ENCODE results near the gene CAPN13. TPM values are rescaled to one million over a fixed set of nuclear protein-coding genes. Genes with fewer than 3 reads are reported as not detected.
"Not testable (repeated sequence)": the region's sequence is repeated elsewhere in the genome, so short reads cannot be mapped to it uniquely, and the experiment has no call there.

Gene CAPN13
- polyA plus RNA-seq, 4 donors = 0.99 to 3.0 (median 2.0) TPM

DNA sequence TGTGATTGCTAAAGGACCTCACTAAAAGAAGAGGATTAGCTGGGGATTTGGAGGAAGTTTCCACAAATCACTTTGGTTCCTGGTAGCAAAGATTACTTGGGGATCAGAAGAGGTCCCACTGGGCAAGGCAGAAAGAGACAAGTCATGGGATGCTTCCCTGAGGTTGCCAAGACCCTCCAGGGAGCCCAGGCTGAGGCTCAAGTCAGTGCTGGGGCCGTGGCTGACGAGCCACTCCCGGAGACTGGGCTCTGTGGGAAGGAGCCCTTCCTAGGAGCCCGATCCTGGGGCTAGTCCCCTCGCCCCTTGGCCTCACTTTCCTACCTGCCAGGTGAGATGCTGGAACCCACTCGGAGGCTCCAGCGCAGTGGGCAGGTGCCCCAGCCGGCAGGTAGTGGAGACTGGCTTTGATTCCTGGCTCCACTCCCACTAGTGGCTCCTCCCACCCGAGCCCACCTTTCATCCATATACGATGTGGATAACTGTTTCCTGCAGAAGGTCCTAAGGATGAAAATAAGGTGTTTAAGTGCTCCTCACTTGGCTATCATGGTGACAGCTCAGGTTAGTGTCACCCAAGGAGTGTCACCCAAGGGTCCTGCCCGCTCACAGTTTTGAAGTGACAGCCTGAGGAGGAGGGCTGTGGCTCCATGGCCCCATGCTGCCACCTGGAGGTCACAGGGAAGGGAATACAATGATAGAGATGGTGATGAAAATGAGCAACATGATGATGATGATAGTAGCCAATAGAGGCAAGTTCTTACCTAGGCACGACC lies 100.5 kb downstream of the CAPN13 start:
- DNase-seq (ENCODE audit: low read depth in 4 of 4, low spot score in 2 of 4) = peak in 1 of 4 donors; percentile 49

DNA sequence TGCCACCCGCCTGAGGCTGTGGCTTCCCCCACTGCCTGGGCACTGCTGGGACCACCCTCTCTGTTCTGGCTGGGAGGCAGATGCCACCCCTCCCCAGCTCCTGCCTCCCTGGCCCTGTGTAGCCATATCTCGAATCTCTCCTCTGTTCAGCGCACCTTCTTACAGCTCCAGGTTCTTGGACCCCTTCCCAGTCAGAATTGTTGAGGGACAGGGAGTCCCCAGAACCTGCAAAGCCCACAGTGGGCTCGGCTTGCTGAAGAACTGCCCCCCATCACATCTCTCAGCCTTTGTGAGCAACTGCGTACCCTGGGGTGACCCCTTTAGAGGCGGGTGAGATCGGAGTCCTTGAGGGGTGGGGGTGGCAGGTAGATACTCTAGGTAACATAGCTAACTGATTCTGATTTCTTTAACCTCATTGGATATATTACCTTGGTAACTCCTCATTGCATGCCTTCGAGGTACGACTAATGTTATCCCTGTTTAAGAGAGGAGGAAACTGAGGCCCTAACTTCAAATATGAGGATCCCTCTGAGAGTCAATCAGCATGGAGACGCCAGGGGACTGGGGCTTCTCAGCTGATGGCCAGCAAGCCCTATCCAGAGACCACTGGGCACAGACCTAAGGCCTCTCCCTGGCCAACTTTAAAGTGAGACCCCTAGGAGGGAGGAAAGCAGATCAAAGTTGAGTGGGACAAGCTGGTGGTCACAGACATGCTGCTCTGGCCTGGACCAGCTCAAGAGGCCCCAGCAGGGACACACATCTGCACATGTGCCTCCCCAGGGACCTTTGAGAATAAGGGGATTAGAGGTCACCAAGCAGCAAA lies 101.3 kb downstream of the CAPN13 start:
- DNase-seq (ENCODE audit: low read depth in 4 of 4, low spot score in 2 of 4) = no peak

DNA sequence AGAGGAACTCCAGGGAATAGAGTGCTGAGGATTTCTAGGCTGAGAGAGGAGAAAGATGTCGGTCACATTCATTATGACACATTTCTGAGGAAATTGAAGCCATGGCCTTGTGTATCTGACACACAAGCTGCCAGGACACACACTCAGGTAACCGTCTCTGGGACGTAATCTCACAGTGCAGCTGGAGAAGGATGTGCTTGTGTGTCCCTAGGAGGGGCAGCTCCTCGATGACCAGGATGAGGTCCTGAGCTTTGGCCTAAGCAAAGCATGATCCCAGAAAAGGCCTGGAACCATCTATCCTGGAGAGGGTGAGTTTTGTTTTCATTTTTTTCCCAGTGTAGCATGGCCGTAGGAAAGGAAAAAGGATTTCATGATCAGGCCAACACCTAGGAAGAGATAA lies 102.2 kb downstream of the CAPN13 start:
- no peak for DNase-seq (ENCODE audit: low read depth in 4 of 4, low spot score in 2 of 4)

DNA sequence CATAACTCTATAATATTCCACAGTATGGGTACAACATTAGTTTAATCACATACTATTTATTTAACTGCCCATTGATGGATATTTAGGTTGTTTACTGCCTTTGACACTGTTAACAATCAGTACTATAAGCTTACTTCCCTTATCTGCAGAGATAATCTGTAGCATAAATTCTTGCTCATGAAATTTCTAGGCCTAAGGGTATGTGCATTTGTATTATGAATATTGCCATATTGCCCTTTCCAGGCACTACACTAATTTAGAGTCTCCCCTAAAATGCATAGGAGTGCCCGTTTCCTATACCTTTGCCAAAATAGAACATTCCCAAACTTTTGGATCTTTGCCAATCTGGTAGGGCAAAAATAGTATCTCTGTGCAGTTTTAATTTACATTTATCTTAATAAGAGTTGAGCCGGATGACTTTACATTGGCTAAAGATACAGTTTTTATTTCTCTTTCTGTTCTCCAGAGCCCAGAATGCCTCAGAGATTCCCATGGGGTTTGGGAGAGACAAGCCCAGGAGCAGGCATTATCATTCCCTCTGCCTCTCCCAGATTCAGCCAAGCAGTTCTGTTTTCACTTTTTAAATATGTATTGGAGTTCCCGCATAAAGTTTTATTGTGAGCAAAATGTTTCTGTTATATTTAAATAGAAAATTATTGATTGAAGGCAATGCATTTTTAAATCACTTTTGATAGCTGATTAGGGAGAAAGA lies 102.8 kb downstream of the CAPN13 start:
- DNase-seq (ENCODE audit: low read depth in 4 of 4, low spot score in 2 of 4) = no peak

DNA sequence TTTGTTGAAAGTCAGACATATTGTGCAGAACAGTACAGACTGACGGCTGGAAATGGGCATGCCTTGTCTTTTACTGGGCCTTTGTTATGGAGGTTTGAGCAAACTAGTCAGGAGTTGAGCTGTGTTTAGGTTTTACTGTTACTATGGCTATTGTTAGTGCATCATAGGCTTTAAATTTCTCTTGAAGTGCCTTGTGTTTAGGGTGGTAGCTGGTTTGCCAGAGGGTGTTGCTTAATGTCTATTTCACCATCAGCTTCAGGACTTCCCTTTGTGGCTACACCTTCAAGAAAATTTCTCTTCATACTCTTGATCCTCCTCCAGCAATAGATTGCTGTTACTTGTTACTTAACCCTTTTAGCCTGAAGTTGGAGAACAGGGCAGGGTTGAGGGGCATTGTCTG lies 104.6 kb downstream of the CAPN13 start:
- no peak for DNase-seq (ENCODE audit: low read depth in 4 of 4, low spot score in 2 of 4)

DNA sequence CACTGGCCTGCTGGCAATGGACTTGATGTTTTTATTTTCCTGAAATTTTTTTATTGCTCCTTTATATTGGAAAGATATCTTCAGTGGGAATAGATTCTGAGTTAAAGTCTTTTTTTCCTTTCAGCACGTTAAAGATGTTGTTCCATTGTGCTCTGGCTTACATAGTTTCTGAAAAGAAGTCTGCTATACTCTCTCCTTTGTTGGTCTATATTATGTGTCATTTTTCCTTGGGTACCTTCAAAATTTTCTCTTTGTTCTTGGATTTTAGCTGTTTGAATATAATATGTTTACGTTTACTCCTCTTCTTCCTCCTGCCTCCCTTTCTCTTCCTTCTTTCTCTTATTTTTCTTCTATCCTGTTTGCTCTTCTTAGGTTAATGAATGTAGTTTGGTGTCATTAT lies 105.5 kb downstream of the CAPN13 start:
- no peak for DNase-seq (ENCODE audit: low read depth in 4 of 4, low spot score in 2 of 4)

DNA sequence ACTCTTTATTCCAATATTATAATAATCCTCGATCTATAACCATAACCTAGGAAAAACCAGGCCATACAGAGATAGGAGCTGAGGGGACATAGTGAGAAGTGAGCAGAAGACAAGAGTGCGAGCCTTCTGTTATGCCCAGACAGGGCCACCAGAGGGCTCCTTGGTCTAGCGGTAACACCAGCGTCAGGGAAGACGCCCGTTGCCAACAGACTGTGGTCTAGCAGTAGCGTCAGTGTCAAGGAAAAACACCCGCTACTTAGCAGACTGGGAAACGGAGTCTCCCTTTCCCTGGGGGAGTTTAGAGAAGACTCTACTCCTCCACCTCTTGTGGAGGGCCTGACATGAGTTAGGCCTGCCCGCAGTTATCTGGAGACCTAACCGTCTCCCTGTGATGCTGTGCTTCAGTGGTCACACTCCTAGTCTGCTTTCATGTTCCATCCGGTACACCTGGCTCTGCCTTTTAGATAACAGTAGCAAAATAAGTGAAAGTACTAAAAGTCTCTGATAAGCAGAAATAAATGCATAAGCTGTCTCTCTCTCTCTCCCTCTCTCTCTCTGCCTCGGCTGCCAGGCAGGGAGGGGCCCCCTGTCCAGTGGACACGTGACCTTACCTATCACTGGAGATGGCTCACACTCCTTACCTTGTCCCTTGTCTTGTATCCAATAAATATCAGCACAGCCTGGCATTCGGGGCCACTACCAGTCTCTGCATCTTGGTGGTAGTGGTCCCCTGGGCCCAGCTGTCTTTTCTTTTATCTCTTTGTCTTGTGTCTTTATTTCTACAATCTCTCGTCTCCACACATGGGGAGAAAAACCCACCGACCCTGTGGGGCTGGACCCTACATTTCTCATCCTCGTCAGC lies 109.8 kb downstream of the CAPN13 start:
- DNase-seq (ENCODE audit: low read depth in 4 of 4, low spot score in 2 of 4) = not testable (repeated sequence)

DNA sequence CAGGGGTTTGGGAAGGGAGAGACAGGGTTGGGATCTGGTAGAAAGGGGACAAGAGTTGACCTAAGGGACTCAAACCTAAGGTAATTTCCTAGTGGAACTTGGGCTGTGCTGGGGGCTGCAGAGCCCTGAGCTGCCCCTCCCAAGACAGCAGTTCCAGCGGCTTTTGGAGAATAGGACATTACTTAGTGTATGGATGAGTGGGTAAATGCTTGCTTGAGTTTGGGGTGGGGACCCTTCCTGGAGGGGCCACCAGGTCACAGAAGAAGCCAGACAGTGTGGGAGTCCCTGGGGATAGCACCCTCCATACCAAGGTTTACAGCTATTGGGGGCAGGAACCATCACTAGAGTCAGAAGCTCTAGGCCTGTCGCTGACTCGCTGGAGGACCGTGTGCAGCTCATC lies 111.5 kb downstream of the CAPN13 start:
- no peak for DNase-seq (ENCODE audit: low read depth in 4 of 4, low spot score in 2 of 4)

DNA sequence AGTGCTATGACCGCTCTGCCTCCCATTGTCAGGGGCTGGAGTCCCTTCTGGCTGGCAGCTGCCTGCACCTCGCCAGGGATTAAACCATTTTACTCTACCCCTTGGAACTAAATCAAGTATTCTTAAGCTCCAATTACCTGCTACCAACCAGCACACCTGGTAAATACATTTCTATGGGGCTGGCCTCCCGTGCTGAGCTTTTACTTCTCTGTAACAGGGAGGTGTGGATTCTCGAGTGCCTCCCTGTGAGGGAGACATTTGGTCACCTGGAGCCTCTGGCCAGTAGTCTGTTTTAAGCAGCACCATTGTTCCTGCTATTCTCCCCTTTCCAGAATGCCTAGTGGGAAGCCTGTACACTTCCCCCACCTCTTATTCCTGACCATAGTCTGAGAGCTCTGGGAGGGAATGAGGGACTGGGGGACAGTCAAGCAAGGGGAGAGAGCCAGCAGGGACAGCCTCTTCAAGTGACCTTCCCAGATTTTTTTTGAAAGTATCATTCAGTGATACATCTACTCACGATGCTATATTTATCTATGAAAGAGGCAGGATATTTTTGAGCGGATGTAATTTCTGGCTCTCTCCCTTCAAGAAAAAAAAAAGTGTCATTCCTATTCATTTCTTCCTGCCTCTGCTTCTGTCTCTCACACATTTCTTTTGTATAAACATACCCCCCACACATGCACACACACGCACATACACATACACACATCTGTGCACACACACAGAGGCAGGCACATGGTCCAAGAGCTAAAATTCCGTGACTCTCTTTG lies 112.8 kb downstream of the CAPN13 start:
- no peak for DNase-seq (ENCODE audit: low read depth in 4 of 4, low spot score in 2 of 4)

DNA sequence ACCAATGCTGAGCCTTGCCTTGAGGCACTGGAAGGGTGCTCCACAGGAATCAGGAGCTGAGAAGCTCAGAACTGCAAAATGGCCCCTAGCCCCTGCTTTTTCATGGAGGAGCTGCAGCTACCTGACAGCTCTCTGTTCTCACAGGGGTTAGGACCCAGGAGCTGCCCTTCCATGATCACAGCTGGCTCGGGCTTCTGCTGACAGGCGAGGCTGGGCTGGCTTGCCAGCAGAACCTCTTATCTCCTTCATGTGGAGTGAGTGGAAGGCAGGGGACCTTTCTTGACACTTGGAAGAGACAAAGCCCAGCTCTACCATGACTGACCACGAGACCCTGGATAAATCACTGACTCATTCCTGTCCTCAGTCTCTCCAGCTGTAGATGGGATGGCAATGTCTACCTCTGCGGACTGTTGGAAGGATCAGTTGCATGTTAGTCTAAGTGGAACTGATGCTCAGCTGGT lies 113.4 kb downstream of the CAPN13 start:
- no peak for DNase-seq (ENCODE audit: low read depth in 4 of 4, low spot score in 2 of 4)

DNA sequence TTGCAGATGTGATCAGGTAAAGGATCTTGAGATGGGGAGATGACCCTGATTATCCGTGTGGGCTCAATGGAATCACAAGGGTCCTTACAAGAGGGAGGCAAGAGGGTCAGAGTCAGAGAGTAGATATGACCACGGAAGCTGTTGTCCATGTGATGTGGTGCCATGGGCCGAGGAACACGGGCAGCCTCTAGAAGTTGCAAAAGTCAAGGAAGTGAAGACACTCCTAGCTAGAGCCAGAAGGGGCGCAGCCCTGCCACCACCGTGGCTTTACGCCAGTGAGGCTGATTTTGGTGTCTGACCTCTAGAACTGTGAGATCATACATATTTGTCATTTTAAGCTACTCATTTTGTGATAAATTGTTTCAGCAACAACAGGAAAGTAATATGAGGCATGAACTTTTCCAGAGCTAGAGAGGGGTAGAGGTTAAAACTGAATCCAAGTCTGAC lies 114.4 kb downstream of the CAPN13 start:
- no peak for DNase-seq (ENCODE audit: low read depth in 4 of 4, low spot score in 2 of 4)

DNA sequence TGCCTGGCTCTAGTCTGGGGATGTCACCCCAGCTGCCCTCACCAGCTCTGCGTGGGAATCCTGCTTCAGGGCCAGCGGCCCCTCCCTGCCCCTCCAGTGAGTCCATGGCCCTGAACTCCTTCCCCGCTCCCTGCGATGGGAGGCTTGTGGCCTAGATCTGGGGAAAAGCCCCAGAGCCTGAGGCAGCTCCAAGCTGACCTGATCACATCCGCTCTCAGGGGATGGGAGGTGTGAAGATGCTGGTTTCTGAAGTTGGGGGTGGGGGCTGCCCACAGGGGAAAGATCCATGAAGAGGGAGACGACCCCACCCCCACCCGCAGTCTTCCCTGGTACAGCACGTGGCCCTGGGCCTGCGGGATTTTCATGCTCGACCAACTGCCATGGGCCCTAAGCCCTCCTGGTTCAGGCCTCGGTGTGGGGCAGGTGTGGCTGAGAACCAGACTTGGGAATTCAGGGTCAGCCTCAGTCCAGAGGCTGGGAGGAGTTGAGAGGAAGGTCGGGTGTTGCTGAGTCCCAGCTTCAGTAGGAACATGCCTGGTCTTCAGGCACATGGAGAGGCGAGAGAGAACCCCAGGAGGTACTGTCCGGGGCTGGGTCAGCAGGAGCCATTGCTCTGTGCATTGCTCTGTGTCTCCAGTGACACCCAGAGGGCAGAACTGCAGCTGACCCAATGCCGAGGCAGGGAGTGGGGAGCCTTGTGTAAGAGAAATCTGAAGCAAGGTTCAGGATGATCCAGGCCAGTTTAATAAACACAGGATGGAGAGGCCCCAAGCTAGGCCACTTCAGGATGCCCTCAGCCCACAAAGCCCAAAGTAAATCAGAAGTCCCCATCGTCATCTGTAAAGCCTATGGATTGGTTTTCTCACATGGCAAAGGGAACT lies 115.1 kb downstream of the CAPN13 start:
- no peak for DNase-seq (ENCODE audit: low read depth in 4 of 4, low spot score in 2 of 4)

DNA sequence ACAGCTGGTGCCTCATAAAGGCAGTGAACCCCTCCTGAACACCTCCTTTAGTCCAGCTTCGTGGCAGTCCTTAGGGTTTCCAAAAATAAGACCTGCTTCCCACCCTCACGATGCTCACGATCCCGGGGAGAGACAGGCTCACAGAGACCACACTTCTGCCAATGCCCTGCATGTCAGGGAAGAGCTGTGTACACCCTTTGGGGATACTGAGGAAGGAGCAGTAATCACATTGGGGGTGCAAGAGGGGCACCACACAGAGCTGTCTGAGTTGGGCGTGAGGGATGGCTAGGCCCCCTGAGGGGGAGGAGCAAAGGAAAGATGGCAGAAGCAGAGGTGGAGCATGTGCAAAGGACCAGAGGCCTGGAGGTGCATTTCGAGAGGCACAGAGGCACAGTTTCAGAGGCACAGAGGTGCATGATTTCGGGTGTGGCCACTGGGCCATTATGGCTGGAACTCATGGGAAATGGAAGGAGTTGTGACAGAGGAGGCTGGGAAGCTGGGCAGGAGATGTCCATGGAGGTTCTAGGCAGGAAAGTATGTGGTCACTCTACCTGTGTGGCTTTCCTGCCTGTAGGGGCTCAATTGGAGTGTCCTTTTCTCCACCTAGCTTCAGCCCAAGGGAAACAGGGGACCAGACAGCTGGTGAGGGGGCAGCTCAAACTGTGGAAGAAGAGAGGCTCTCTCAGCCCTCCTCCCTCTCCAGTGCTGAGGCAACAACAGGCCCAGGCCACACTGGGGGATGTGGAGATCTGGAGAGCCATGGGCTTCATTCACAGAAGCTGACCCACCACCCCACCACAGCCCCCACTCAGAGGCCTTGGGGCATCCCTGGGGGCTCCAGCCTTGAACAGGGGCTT lies 115.9 kb downstream of the CAPN13 start:
- no peak for DNase-seq (ENCODE audit: low read depth in 4 of 4, low spot score in 2 of 4)

DNA sequence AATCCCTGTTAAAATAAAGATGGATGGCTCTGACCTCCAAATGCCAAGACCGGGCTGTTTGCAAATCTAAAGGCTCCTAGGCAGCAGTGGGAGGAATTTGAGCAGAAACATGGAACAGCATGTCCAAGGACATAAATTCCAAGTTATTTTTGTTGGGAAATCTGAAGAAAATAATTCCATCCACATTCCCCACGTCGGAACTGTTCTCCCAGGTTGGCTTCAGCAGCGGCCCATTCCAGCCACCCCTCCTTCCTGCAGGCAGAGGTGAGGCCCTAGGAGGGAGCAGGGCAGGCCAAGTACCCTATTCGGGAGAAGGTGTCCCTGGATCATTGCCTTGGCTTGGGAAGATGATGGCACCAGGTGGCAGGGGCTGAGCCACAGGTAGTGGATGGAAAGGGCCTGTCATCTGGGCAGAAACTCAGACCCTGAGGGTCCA lies 117.1 kb downstream of the CAPN13 start:
- DNase-seq (ENCODE audit: low read depth in 4 of 4, low spot score in 2 of 4) = no peak

DNA sequence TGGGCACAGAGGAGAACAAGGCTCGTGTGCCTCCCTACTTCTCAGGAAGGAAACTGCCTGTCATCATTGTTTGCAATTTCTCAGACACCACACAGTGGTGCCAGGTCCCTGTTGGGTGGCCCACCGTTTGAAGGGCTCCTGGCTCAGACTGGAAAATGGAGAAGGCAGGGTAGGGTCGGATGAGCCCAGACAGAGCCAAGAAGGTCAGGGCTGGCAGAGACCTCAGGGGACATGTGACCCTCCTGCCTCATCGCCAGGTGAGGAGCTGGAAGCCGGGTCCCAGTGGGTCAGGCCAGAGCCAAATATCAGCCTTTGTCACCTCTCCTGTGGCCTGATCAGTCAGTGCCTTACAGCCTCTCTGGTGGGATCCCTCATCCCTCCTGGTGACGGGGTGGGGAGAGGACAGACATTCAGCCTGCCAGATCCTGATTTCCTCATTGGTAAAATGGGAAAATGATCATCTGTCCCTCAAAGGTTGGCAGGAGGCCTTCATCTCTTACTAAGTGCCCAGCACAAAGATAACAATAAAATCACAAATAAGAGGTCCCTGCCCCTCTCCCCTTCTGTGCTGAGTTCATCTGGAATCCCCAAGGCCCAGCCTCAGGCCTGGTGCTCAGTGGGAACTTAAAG lies 117.6 kb downstream of the CAPN13 start:
- DNase-seq (ENCODE audit: low read depth in 4 of 4, low spot score in 2 of 4) = no peak

DNA sequence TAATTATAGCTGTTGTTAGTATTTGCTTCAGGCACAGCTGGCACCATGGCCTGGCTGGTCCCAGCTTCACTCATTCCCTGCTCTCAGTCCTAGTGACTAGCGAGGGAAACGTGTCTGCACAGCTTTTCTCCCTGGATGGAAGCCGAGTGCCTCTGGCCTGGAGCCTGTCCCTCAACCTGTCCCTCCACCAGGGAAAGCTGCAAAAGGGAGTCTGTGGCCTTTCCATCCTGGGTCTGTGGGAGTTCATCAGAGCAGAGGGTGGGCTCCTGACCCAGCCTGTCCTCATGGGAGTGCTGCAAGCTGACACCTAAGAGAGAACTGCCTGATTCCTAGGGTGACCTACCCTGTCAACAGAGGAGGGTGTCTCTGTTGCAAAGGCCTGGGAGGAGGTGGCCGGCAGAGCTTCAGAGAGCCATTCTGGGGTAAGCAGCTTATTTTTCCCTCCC lies 118.3 kb downstream of the CAPN13 start:
- no peak for DNase-seq (ENCODE audit: low read depth in 4 of 4, low spot score in 2 of 4)

DNA sequence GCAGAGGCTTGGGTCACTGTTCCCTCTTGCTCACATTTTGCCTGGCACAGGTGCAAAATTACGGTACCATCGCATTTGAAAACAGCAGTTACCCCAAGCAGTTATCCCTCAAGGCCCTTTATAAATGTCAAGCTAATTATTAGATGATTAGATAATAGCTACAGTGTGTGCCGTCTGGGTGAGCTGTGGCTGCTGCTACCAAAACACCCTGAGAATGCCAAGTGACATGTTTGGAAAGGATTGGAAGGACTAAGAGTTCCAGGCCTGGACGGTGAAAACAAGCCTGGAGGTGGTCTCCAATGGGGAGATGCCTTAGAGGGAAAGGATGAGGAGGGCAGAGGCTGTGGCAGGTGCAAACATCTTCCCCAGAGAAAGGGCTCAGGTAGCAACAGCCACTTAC lies 120.6 kb downstream of the CAPN13 start:
- DNase-seq (ENCODE audit: low read depth in 4 of 4, low spot score in 2 of 4) = no peak

Measured in left renal cortex interstitium (tissue), 4 donors.